SIG-M5 treated with dmso at 0.1 percent for 504 hours (cell line): ENCODE measurements around the gene IL16.
"Not testable (repeated sequence)": the region's sequence is repeated elsewhere in the genome, so short reads cannot be mapped to it uniquely, and the experiment has no call there.

ENCODE experiments used
- DNase-seq: peaks from one replicate; lab custom pipeline; 2025; ENCODE audit not compliant: unreplicated experiment; lab: John Stamatoyannopoulos, UW

Gene IL16

GRCh38 chr15:81309647-81310450 is 113.2 kb downstream of the IL16 start:
- no peak for DNase-seq

GRCh38 chr15:81310480-81310879 is 113.8 kb downstream of the IL16 start:
- DNase-seq, result no peak

DNA sequence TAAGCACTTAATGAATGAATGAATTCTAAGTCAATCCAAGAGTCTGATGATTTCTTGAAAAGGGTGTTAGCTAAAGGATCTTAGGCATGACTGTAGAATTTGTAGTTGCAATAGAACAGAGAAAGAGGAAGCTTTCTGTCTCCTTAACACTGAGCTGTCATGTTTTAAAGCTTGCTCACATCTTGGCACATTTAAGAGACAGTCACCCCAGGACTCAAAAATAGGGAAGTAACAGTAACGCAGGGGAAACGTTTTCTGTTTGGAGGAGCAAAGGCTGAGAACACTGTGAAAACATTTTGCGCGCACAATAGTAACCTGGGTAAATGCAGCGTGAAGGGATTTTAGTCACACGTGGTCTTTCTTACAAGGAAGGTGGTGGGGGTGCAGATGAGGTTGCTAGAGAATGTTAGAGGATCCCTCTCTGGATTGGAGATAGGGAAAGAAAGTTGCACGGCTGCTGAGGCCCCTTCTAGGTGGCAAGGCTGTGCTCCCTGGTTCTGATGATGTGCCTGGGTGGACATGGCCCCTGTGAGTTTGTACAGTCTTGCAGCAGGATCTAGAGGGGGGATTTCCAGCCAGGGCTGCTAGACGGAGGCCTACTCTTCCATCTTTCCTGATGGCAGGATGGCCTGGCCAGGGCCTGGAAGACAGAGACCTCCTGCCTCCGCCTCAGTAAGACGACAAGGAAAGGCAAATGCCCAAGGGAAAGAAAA is 115.2 kb downstream of the IL16 start:
- peak; percentile 94 for DNase-seq

- peak; percentile 63 for DNase-seq
These were observed 116.3 kb downstream of the IL16 start for GRCh38 chr15:81312790-81313543.

- no peak for DNase-seq
These were observed 117.0 kb downstream of the IL16 start for GRCh38 chr15:81313686-81314085.

DNA sequence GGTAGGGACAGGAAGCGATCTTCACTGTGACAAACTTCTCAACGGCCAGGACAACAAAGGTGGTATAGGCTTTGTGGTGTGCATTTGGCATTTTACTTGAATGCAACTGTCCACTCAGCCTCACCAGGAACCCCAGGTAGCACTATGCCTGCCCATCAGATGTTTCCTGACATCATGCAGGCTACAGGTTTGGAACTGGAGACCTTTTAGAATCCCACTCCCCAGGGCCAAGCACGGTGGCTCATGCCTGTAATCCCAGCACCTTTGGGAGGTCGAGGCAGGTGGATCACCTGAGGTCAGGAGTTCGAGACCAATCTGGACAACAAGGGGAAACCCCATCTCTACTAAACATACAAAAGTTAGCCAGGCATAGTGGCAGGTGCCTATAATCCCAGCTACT is 117.7 kb downstream of the IL16 start:
- DNase-seq, result no peak

- DNase-seq, result no peak
These were observed 118.9 kb downstream of the IL16 start for GRCh38 chr15:81315452-81316175.

DNA sequence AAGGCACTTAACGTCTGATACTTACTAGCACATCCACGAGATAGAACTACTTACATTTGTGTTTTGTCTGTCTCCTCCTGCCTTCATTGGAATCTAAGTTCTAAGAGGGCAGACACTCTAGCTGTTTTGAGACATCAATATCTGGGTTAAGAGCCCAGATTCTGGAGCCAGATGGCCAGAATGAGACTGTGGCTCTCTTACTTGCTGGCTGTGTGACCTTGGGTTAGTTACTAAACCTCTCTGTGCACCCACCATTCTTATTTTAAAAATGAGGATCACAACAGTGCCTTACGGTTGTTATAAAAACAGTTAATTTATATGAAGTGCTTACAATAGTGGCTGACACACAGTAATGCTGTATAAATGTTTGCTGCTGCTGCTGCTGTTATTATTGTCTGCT is 119.6 kb downstream of the IL16 start:
- DNase-seq, result no peak

DNA sequence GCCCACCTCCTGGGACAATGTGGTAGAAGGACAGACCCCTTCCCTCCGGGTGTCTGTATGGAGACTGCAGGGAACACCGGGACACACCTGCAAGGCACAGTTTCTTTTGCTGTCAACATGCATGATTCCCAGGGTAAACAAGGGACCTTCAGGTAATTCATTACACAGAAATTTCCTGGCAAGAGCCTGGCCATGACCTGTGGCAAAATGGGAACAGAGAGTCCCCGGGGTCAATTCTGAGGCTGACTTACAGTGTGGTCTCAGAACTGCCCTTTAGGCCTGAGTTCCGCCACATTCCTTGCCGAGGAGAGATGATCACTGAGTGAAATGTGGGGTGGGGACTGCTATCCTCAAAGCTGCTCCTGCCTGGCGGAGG is 121.0 kb downstream of the IL16 start:
- DNase-seq, result no peak

- no peak for DNase-seq
These were observed 125.0 kb downstream of the IL16 start for GRCh38 chr15:81321667-81322066.

DNA sequence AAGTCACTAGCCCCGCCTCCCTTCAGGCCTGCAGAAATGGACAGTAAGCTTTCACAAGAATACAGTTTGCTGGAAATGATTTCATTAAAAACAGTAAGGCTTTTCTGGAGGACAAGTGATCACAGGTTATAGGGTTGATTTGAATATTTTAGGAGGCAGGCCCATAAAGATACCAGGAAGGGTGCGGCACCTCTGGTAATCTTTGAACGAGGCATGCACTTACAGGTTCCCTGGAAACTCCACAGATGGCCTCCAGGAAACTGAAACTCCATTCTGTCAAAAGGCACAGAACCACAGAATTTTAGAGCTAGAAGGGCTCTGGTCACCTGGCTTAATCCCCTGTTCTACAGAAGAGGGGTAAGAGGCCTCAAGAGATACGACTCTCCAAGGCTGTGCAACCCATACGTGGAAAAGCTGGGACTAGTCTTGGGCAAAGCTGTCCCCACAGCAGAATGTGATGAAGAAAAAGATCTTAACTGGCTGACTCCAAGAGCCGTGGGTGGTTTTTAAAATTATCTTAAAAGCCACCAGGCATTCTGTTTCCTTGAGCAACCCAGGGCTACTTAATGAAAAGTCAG is 126.1 kb downstream of the IL16 start:
- DNase-seq, result no peak

GRCh38 chr15:81323559-81323943 is 126.9 kb downstream of the IL16 start:
- DNase-seq, result no peak

DNA sequence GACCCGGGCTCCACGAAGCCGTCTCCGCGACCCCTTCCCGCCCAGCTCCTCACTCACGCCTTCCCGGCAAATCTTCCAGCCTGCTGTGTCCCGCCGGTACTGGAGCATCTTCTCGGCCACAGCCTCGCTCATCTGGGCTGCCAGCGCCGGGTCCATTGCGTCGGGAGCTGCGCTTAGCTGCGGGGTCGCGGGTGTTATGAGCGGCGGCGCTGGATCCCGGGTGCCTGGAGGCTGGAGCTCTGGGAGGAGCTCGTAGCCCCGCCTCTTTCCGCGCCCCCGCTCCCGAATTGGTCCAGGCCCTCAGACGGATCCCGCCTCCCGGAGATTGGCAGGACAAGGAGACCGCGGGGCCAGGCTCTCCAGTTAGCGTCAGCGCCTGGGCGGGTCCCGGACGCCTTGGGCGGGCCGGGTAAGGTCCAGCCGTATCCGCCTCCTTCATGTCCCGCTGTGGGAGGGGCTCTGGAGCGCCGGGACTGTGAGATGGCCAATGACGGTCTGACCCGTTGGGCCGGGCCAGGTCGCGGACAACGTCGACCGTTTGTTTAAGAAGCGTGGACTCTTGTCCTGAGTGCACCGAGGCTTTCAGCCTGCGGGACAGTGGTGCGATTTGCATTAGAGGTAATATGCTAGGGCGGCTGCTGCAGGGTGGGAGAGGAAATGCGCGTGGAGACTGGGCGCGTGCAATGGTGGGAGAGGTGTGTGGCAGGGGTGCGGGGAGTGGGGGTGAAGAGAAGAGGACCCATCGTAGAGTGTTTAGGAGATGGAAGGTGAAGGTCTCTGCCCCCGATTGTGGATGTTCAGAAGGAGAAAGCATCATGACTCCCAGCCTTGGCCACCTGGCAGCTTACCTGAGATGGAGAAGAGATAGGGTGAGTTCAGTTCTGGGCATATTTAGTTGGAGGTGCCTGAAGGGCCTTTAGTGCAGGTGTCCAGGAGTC is 127.5 kb downstream of the IL16 start, which contains the start of gene STARD5:
STARD5 (minus strand) TSS at position 198 of the 938 bp plus-strand sequence; CDS start at position 156, 42 bp downstream.
- DNase-seq, result peak; percentile 95

GRCh38 chr15:81326466-81327212 is 130.0 kb downstream of the IL16 start:
- no peak for DNase-seq

GRCh38 chr15:81327516-81327915 is 130.8 kb downstream of the IL16 start:
- peak; percentile 6 for DNase-seq

GRCh38 chr15:81329446-81329845 is 132.8 kb downstream of the IL16 start:
- DNase-seq, result no peak

- no peak for DNase-seq
These were observed 133.8 kb downstream of the IL16 start for GRCh38 chr15:81330366-81331090.

GRCh38 chr15:81331141-81331540 is 134.5 kb downstream of the IL16 start:
- DNase-seq, result not testable (repeated sequence)
